Esophagus muscularis mucosa (tissue), 4 donors: ENCODE measurements around the gene PARP2. TPM values are rescaled to one million over a fixed set of nuclear protein-coding genes. Genes with fewer than 3 reads are reported as not detected.
"Not testable (repeated sequence)": the region's sequence is repeated elsewhere in the genome, so short reads cannot be mapped to it uniquely, and the experiment has no call there.

Experiments used
- DNase-seq: peaks from one replicate; pipeline ENCODE4 v3.0.0-alpha.2; 2017; ENCODE audit errors: extremely low spot score
- H3K27ac ChIP-seq, 4 donors: fragments of 200-600 bp; sonication (generic); replicated peaks in 1 of 4; 1 replicate in 3 of 4; 2 replicates in 1 of 4; pipeline ENCODE4 v1.5.1; 2016 to 2019; ENCODE audit warnings: mild to moderate bottlenecking in 1 of 4
- H3K27me3 ChIP-seq, 4 donors: fragments of 200-600 bp; sonication (generic); one replicate each; pipeline versions ENCODE4 v1.5.1 to v1.6.0; 2016 to 2019
- H3K36me3 ChIP-seq, 4 donors: fragments of 200-600 bp; sonication (generic); one replicate each; pipeline ENCODE4 v1.5.1; 2016 to 2019
- H3K4me1 ChIP-seq, 4 donors: fragments of 200-600 bp; sonication (generic); one replicate each; pipeline ENCODE4 v1.5.1; 2016 to 2019
- H3K4me3 ChIP-seq, 4 donors: fragments of 200-600 bp; sonication (generic); 1 replicate in 2 of 4; 2 replicates in 2 of 4; pipeline ENCODE4 v1.5.1; 2016 to 2019; ENCODE audit warnings: mild to moderate bottlenecking in 4 of 4, moderate library complexity in 1 of 4
- H3K9me3 ChIP-seq, 4 donors: fragments of 200-600 bp; sonication (generic); 1 replicate in 3 of 4; 2 replicates in 1 of 4; pipeline ENCODE4 v1.5.1; 2016 to 2019
- EP300 ChIP-seq: sonication (generic); formaldehyde crosslinking; IDR thresholded peaks from one replicate; pipeline ENCODE4 v1.6.1; 2017; ENCODE audit warnings: antibody characterized with exemption
- POLR2A ChIP-seq: fragments of 450-650 bp; IDR thresholded peaks from one replicate; pipeline ENCODE4 v1.6.1; 2017; ENCODE audit warnings: antibody characterized with exemption, moderate library complexity, mild to moderate bottlenecking, low read depth
- POLR2AphosphoS5 ChIP-seq, 2 donors: sonication (generic); formaldehyde crosslinking; IDR thresholded peaks; one replicate each; pipeline ENCODE4 v1.6.1; 2017; ENCODE audit warnings: antibody characterized with exemption in 2 of 2
- WGBS: methylation state at CpG from one replicate; pipeline ENCODE4 v1.1.5; 2018; 5-methylcytosine and 5-hydroxymethylcytosine counted together
- intact Hi-C: fragments of 100-400 bp; cut with DNase I; formaldehyde crosslinking; loops from one replicate; pipeline ENCODE4 v1.15.1; 2023
- total RNA-seq, 4 donors: library from RNA; depleted of rRNA; stranded (reverse); fragments of >200 nt; gene quantifications; one replicate each; pipeline versions ENCODE4 v1.1.0 to v1.2.1, GENCODE V29; 2016
- TF ChIP-seq, protein P1 (sequence below), 3 experiments: fragments of 200-600 bp in 2 of 3; fragments of 450-650 bp in 1 of 3; sonication (generic) in 2 of 3; IDR thresholded peaks; one replicate each; pipeline ENCODE4 v1.5.1; 2017 to 2019; ENCODE audit warnings: antibody characterized with exemption in 3 of 3, mild to moderate bottlenecking in 2 of 3, moderate library complexity in 1 of 3

The PARP2 gene
- total RNA-seq, 4 donors from 2014 or later, result 5.8 to 17.4 (median 8.9) TPM

DNA sequence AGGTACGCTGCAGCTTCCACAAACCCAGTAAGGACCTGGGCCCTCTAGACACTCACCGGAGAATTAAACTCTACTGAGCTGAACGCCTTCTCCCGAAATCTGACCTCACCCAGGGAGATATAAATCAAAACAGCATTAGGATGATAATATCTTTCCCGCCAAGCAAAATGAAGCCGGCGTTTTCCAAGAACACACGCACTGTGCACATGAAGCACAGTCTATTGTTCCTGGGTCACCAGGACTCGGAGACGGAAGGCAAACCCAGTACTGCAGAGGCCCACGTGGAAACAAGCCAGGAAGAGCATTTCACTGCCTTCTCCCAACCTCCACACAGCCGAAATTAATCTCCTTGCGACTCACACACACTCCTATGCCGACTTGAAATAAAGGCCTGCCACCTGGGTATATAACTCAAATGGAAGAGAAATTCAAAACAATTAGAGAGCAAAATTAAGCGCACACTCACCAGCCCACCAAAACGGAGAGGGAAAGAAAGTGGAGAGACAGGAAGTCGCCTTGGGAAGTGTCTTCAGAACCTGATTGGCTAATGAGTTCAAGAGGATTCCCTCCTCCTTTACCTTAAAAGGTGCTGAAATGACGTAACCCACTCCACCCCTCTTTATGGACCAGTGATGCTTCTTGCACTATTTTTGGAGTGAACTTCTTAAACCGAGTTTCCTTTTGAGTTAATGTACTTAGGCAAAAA is 10.5 kb upstream of the PARP2 start, which contains the start of gene CCNB1IP1:
Gene CCNB1IP1 (minus strand): TSS at position 492 of the 706 bp plus-strand sequence. CDS start 16,756 bp downstream, outside the sequence.
- DNase-seq, result peak; percentile 92
- Histone ChIP-seq H3K27me3 (no peaks in the 10 kb centered on the region), H3K4me3 (peak within 1 kb of the TSS; percentile 61 to 68 (median 66)), H3K36me3 (peaks cover 0 to 10% (median 4%) of the 10 kb centered on the region in 4 donors), H3K27ac (peak within 1 kb of the TSS; percentile 89 to 92 (median 90)), H3K9me3 (no peaks in the 10 kb centered on the region), H3K4me1 (peaks cover 11 to 44% (median 41%) of the 10 kb centered on the region in 4 donors)
- under 1% methylated on average over 19 of the region's 19 CpGs for WGBS
- TF ChIP-seq EP300, result no peak
- TF ChIP-seq POLR2A, result peak; percentile 11
- peak; percentile 74 to 93 for TF ChIP-seq POLR2AphosphoS5 (IDR thresholded peaks at IDR 0.05)
- TF ChIP-seq, protein P1, sequence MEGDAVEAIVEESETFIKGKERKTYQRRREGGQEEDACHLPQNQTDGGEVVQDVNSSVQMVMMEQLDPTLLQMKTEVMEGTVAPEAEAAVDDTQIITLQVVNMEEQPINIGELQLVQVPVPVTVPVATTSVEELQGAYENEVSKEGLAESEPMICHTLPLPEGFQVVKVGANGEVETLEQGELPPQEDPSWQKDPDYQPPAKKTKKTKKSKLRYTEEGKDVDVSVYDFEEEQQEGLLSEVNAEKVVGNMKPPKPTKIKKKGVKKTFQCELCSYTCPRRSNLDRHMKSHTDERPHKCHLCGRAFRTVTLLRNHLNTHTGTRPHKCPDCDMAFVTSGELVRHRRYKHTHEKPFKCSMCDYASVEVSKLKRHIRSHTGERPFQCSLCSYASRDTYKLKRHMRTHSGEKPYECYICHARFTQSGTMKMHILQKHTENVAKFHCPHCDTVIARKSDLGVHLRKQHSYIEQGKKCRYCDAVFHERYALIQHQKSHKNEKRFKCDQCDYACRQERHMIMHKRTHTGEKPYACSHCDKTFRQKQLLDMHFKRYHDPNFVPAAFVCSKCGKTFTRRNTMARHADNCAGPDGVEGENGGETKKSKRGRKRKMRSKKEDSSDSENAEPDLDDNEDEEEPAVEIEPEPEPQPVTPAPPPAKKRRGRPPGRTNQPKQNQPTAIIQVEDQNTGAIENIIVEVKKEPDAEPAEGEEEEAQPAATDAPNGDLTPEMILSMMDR (IDR thresholded peaks at IDR 0.05), result no peak
- intact Hi-C loops, result loop anchor here (5.0 kb wide), 1 partner anchor 349 kb away; the partner anchor contains the start of gene RNASE4

DNA sequence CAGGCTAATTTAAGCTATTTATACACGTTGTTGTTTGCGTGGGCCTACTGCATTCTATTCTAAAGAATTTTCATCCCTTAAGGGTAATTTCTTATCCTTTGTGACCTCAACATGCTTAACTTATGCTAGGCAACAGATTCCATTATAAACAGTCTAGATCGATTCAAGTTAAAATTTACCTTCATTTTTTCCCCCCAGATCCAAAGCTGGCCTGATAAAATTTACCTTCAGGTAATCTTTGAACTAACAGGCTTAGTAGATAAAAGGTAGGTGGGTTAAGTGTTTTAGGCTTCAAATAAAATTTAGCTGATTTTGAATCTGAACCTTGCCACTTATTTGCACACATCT is 10.0 kb upstream of the PARP2 start:
- no peaks in the 10 kb centered on the region for H3K9me3 ChIP-seq
- peaks cover 11 to 43% (median 40%) of the 10 kb centered on the region in 4 donors for H3K4me1 ChIP-seq
- no peak for DNase-seq
- peaks cover 0 to 8% (median 3%) of the 10 kb centered on the region in 4 donors for H3K36me3 ChIP-seq
- intact Hi-C loops, result loop anchor here (5.0 kb wide), 1 partner anchor 349 kb away; the partner anchor contains the start of gene RNASE4
- WGBS, result 3% methylated on average over 3 of the region's 3 CpGs
- H3K4me3 ChIP-seq, result peak overlapping the region; percentile 61 to 68 (median 66)
- peak overlapping the region; percentile 89 to 92 (median 90) for H3K27ac ChIP-seq
- TF ChIP-seq, protein P1 (IDR thresholded peaks at IDR 0.05), result no peak
- TF ChIP-seq POLR2A (no peak), POLR2AphosphoS5 (IDR thresholded peaks at IDR 0.05) (no peak), EP300 (no peak)
- no peaks in the 10 kb centered on the region for H3K27me3 ChIP-seq

DNA sequence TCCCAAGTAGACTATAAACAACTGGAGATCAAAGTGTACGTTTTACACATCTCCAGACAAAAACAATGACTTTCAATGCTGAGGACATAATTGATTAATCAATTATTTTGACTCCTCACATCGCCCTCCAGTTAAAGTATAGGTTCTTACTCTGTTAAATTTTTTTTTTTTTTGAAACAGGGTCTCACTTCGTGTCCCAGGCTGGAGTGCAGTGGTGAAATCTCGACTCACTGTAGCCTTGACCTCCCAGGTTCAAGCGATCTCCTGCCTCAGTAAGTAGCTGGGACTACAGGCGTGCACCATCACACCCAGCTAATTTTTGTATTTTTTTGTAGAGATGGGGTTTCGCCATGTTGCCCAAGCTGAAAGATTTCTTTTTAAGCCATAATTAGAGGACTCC is 9.4 kb upstream of the PARP2 start:
- H3K4me3 ChIP-seq, result no peak overlapping the region
- DNase-seq, result no peak
- H3K4me1 ChIP-seq, result peaks cover 11 to 42% (median 38%) of the 10 kb centered on the region in 4 donors
- H3K27me3 ChIP-seq, result no peaks in the 10 kb centered on the region
- intact Hi-C loops, result loop anchor here (5.0 kb wide), 1 partner anchor 348 kb away; the partner anchor contains the start of gene RNASE4
- 76% methylated on average over 7 of the region's 7 CpGs for WGBS
- peak overlapping the region; percentile 89 to 92 (median 90) for H3K27ac ChIP-seq
- peaks cover 0 to 3% (median 0%) of the 10 kb centered on the region in 4 donors for H3K36me3 ChIP-seq
- H3K9me3 ChIP-seq, result no peaks in the 10 kb centered on the region
- TF ChIP-seq, protein P1 (IDR thresholded peaks at IDR 0.05), result no peak
- TF ChIP-seq EP300 (no peak), POLR2A (no peak), POLR2AphosphoS5 (IDR thresholded peaks at IDR 0.05) (no peak)

DNA sequence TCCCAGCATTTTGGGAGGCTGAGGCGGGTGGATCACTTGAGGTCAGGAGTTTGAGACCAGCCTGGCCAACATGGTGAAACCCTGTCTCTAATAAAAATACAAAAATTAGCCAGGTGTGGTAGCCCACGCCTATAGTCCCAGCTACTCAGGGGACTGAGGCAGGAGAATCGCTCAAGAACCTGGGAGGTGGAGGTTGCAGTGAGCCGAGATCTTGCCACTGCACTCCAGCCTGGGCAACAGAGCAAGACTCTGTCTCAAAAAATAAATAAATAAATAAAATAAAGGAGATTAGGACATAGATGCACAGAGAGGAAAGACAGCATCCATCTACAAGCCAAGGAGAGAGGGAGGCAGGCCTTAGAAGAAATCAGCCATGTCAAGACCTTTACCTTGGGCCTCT is 2.4 kb upstream of the PARP2 start:
- not testable (repeated sequence) for H3K27me3 ChIP-seq, H3K4me3 ChIP-seq, H3K9me3 ChIP-seq, H3K27ac ChIP-seq, DNase-seq
- 94% methylated on average over 4 of the region's 4 CpGs for WGBS
- intact Hi-C loops, result loop anchor here (5.0 kb wide), 1 partner anchor 116 kb away; the partner anchor contains the start of gene APEX1
- H3K4me1 ChIP-seq, result peaks cover 9 to 15% (median 11%) of the 10 kb centered on the region in 4 donors
- H3K36me3 ChIP-seq, result peaks cover 0 to 12% (median 5%) of the 10 kb centered on the region in 4 donors

DNA sequence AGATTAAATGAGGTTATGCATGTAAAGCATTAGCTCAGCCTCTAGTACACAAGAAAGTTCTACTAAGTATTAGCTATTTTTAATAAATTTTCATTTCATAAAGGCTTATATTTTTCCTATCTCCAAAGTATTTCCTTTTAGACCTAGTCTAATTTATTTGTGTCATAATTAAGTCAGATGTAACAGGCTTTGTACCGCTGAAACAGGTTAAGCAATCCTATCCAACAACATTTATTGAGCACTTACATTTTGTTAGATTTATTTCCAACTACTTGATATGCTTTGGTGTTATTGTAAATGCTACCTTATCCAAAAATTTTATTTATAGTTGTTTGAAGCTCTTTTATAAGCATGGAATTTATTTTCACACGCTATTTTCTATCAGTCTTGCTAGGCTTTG is 1.8 kb upstream of the PARP2 start:
- TF ChIP-seq POLR2AphosphoS5 (IDR thresholded peaks at IDR 0.05), result no peak
- H3K36me3 ChIP-seq, result peaks cover 0 to 19% (median 10%) of the 10 kb centered on the region in 4 donors
- peak overlapping the region; percentile 87 to 95 (median 90) for H3K27ac ChIP-seq
- whole genome bisulfite sequencing, result 68% methylated on average over 2 of the region's 2 CpGs
- peak overlapping the region; percentile 57 to 84 (median 66) for H3K4me3 ChIP-seq
- no peak for DNase-seq
- H3K27me3 ChIP-seq, result no peaks in the 10 kb centered on the region
- intact Hi-C loops, result loop anchor here (5.0 kb wide), 1 partner anchor 116 kb away; the partner anchor contains the start of gene APEX1
- H3K4me1 ChIP-seq, result peaks cover 9 to 15% (median 11%) of the 10 kb centered on the region in 4 donors
- no peaks in the 10 kb centered on the region for H3K9me3 ChIP-seq
